Muscle layer of colon (tissue), 2 donors: ENCODE results near the gene EDIL3.
A peak's percentile ranks its signal among the peaks of the same experiment; 100 is the strongest.

Source experiments
- H3K27ac ChIP-seq: one replicate; pipeline ENCODE4 v1.7.0; 2013; ENCODE audit warnings: low read depth, mild to moderate bottlenecking, low read length, moderate library complexity
- H3K27me3 ChIP-seq, 2 donors: one replicate each; pipeline ENCODE4 v1.7.0; 2013; ENCODE audit warnings: low read length in 2 of 2, mild to moderate bottlenecking in 2 of 2; ENCODE audit not compliant: insufficient read depth in 2 of 2, control insufficient read depth in 1 of 2
- H3K36me3 ChIP-seq: one replicate; pipeline ENCODE4 v1.7.0; 2013; ENCODE audit warnings: mild to moderate bottlenecking, low read length; ENCODE audit not compliant: insufficient read depth
- H3K4me1 ChIP-seq: one replicate; pipeline ENCODE4 v1.7.0; 2013; ENCODE audit warnings: mild to moderate bottlenecking, low read length; ENCODE audit not compliant: insufficient read depth
- H3K4me3 ChIP-seq, 2 donors: one replicate each; pipeline ENCODE4 v1.7.0; 2013; ENCODE audit warnings: low read length in 2 of 2, low read depth in 1 of 2, mild to moderate bottlenecking in 1 of 2, moderate library complexity in 1 of 2
- H3K9ac ChIP-seq: one replicate; pipeline ENCODE4 v1.7.0; 2013; ENCODE audit warnings: low read length
- H3K9me3 ChIP-seq: one replicate; pipeline ENCODE4 v1.7.0; 2013; ENCODE audit warnings: mild to moderate bottlenecking, low read length
- donor health status: abdominal sarcoma.
- donor health status: Adenocarcinoma of cecum.

EDIL3 gene

GRCh38 chr5:84251503-84251902 lies 133.2 kb downstream of the EDIL3 start:
- Histone ChIP-seq H3K36me3 (no peaks in the 10 kb centered on the region), H3K27ac (no peak overlapping the region), H3K27me3 (no peaks in the 10 kb centered on the region), H3K4me1 (no peaks in the 10 kb centered on the region), H3K9me3 (no peaks in the 10 kb centered on the region), H3K9ac (no peak overlapping the region), H3K4me3 (no peak overlapping the region)

GRCh38 chr5:84249918-84250630 lies 134.6 kb downstream of the EDIL3 start:
- H3K27me3 ChIP-seq = no peaks in the 10 kb centered on the region
- no peaks in the 10 kb centered on the region for H3K36me3 ChIP-seq
- no peak overlapping the region for H3K9ac ChIP-seq
- H3K27ac ChIP-seq = no peak overlapping the region
- no peaks in the 10 kb centered on the region for H3K9me3 ChIP-seq
- H3K4me1 ChIP-seq = no peaks in the 10 kb centered on the region
- H3K4me3 ChIP-seq = no peak overlapping the region

- Histone ChIP-seq H3K4me1 (no peaks in the 10 kb centered on the region), H3K27ac (no peak overlapping the region), H3K4me3 (no peak overlapping the region), H3K27me3 (no peaks in the 10 kb centered on the region), H3K9ac (no peak overlapping the region), H3K9me3 (no peaks in the 10 kb centered on the region), H3K36me3 (no peaks in the 10 kb centered on the region)
Measured at GRCh38 chr5:84248013-84248412, 136.7 kb downstream of the EDIL3 start.

- Histone ChIP-seq H3K27me3 (no peaks in the 10 kb centered on the region), H3K4me1 (no peaks in the 10 kb centered on the region), H3K27ac (no peak overlapping the region), H3K4me3 (no peak overlapping the region), H3K9ac (no peak overlapping the region), H3K36me3 (no peaks in the 10 kb centered on the region), H3K9me3 (no peaks in the 10 kb centered on the region)
Measured at GRCh38 chr5:84242286-84242685, 142.4 kb downstream of the EDIL3 start.

- no peaks in the 10 kb centered on the region for H3K9me3 ChIP-seq
- H3K4me3 ChIP-seq = no peak overlapping the region
- H3K36me3 ChIP-seq = no peaks in the 10 kb centered on the region
- H3K9ac ChIP-seq = no peak overlapping the region
- H3K27ac ChIP-seq = no peak overlapping the region
- H3K4me1 ChIP-seq = no peaks in the 10 kb centered on the region
- H3K27me3 ChIP-seq = no peaks in the 10 kb centered on the region
Measured at GRCh38 chr5:84239494-84239893, 145.2 kb downstream of the EDIL3 start.

GRCh38 chr5:84237126-84237525 lies 147.6 kb downstream of the EDIL3 start:
- Histone ChIP-seq H3K9ac (no peak overlapping the region), H3K27ac (no peak overlapping the region), H3K4me3 (no peak overlapping the region), H3K9me3 (no peaks in the 10 kb centered on the region), H3K36me3 (no peaks in the 10 kb centered on the region), H3K4me1 (no peaks in the 10 kb centered on the region), H3K27me3 (no peaks in the 10 kb centered on the region)

GRCh38 chr5:84231433-84231832 lies 153.2 kb downstream of the EDIL3 start:
- H3K27ac ChIP-seq = no peak overlapping the region
- H3K36me3 ChIP-seq = no peaks in the 10 kb centered on the region
- H3K9ac ChIP-seq = no peak overlapping the region
- peaks cover 4% of the 10 kb centered on the region for H3K4me1 ChIP-seq
- no peaks in the 10 kb centered on the region for H3K27me3 ChIP-seq
- no peaks in the 10 kb centered on the region for H3K9me3 ChIP-seq
- peak overlapping the region in 1 of 2 donors; percentile 8 for H3K4me3 ChIP-seq

GRCh38 chr5:84229045-84229444 lies 155.6 kb downstream of the EDIL3 start:
- H3K27me3 ChIP-seq = no peaks in the 10 kb centered on the region
- H3K9me3 ChIP-seq = no peaks in the 10 kb centered on the region
- H3K27ac ChIP-seq = no peak overlapping the region
- H3K36me3 ChIP-seq = no peaks in the 10 kb centered on the region
- no peak overlapping the region for H3K4me3 ChIP-seq
- no peak overlapping the region for H3K9ac ChIP-seq
- H3K4me1 ChIP-seq = peaks cover 4% of the 10 kb centered on the region

GRCh38 chr5:84228266-84228665 lies 156.4 kb downstream of the EDIL3 start:
- Histone ChIP-seq H3K9me3 (no peaks in the 10 kb centered on the region), H3K4me1 (peaks cover 4% of the 10 kb centered on the region), H3K36me3 (no peaks in the 10 kb centered on the region), H3K27me3 (no peaks in the 10 kb centered on the region), H3K9ac (no peak overlapping the region), H3K27ac (no peak overlapping the region), H3K4me3 (no peak overlapping the region)

- no peak overlapping the region for H3K4me3 ChIP-seq
- H3K27me3 ChIP-seq = no peaks in the 10 kb centered on the region
- H3K36me3 ChIP-seq = no peaks in the 10 kb centered on the region
- H3K9ac ChIP-seq = no peak overlapping the region
- no peaks in the 10 kb centered on the region for H3K9me3 ChIP-seq
- H3K4me1 ChIP-seq = peaks cover 4% of the 10 kb centered on the region
- H3K27ac ChIP-seq = no peak overlapping the region
Measured at GRCh38 chr5:84227236-84227635, 157.4 kb downstream of the EDIL3 start.

GRCh38 chr5:84218546-84218945 lies 166.1 kb downstream of the EDIL3 start:
- Histone ChIP-seq H3K9me3 (no peaks in the 10 kb centered on the region), H3K4me3 (no peak overlapping the region), H3K27ac (no peak overlapping the region), H3K36me3 (no peaks in the 10 kb centered on the region), H3K4me1 (no peaks in the 10 kb centered on the region), H3K27me3 (no peaks in the 10 kb centered on the region), H3K9ac (no peak overlapping the region)

- Histone ChIP-seq H3K9me3 (no peaks in the 10 kb centered on the region), H3K4me1 (no peaks in the 10 kb centered on the region), H3K27ac (no peak overlapping the region), H3K9ac (no peak overlapping the region), H3K27me3 (no peaks in the 10 kb centered on the region), H3K4me3 (no peak overlapping the region), H3K36me3 (no peaks in the 10 kb centered on the region)
Measured at GRCh38 chr5:84215521-84215920, 169.2 kb downstream of the EDIL3 start.
